GM21825 (cell line): ENCODE measurements around the gene ZCCHC3.
A peak's percentile ranks its signal among the peaks of the same experiment; 100 is the strongest.
"Not testable (repeated sequence)": the region's sequence is repeated elsewhere in the genome, so short reads cannot be mapped to it uniquely, and the experiment has no call there.

Source experiments
- ATAC-seq: cut with Tn5 transposase; IDR thresholded peaks from one replicate; pipeline ENCODE4 v1.9.1; 2021; ENCODE audit warnings: mild to moderate bottlenecking, moderate library complexity; ENCODE audit not compliant: unreplicated experiment

The ZCCHC3 gene

GRCh38 chr20:336040-336439 lies 38.7 kb downstream of the ZCCHC3 start:
- not testable (repeated sequence) for ATAC-seq

DNA sequence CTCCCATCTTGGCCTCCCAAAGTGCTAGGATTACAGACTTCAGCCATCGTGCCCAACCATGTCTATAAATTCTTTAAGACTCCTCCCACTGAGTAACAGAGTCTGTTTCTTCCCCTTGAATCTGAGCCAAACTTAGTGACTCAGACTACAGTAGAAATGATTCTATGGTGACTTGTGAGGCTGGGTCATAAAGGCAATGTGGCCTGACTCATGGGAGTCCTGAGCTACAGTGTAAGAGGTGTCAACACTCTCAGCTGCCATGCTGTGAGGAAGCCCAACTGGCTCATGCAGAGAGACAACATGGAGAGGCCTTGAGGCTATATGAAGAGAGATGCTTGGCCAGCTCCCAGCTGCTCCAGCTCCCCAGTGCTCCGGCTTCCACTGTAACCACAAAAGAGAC lies 44.3 kb downstream of the ZCCHC3 start:
- no peak for ATAC-seq

- no peak for ATAC-seq
Observed at GRCh38 chr20:343107-343506, 45.7 kb downstream of the ZCCHC3 start.

GRCh38 chr20:346033-346639 lies 48.8 kb downstream of the ZCCHC3 start:
- no peak for ATAC-seq

DNA sequence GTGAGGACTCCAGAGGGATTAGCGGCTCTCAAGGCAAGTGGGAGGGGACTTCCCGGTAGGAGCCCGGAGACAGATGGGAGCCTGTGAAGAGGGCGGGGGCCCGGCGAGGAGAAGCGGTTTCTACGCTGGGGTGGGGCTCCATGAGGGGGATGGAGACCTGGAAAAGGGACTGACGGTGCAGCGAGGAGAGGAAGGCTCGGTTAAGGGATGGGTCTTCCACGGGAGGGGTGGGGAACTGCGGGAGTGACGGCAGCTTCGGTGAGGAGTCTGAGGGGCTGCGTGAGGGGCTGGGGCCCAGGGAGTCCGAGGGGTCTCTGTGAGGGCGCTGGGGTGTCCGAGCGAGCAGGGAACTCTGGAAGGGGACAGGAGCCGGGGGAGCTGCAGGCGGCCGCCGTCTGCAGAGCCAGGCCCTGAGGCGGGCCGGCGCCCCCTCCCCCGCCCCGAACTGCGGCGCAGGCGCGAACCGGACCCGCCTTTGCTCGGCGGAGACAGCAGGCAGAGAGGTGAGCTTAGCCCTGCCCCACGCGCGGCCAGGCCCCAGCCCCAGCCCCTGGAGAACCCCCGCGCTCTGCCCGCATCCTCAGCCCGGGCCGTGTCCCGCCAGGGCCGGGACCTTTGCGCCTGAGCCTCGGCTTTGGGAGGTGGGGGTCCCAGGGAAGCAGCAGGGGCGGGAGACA lies 49.4 kb downstream of the ZCCHC3 start, which contains the start of gene NRSN2:
Gene NRSN2 (plus strand): TSS at position 472 of the 677 bp plus-strand sequence. CDS start 2,533 bp downstream, outside the sequence.
- no peak for ATAC-seq

DNA sequence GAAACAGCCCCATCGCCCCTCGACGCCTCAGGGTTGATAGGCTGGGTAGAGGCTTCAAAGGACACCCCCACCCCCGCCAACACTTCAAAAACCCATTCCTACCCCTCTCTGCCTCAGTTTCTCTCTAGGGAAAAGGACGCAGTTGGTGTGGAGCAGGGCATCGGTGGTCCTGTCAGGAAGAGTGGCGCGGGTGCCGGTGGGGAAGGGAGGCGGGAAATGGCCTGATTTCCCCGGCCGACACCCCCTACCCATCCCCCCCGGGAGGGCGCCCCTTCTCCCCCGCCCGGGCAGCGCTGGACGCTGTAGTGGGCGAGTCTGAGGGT lies 49.9 kb downstream of the ZCCHC3 start:
- no peak for ATAC-seq

GRCh38 chr20:347640-348484 lies 50.5 kb downstream of the ZCCHC3 start:
- ATAC-seq: peak; percentile 74

GRCh38 chr20:348972-349841 lies 51.8 kb downstream of the ZCCHC3 start:
- no peak for ATAC-seq
